NCI-H2081 treated with DMSO at 0.1 percent for 48 hours (cell line): ENCODE results near the gene LIMA1.
"Not testable (repeated sequence)": the region's sequence is repeated elsewhere in the genome, so short reads cannot be mapped to it uniquely, and the experiment has no call there.

Source experiments
- DNase-seq: peaks from one replicate; lab custom pipeline; 2025; lab: John Stamatoyannopoulos, UW

LIMA1 gene

GRCh38 chr12:50285253-50285652, 1.9 kb upstream of the LIMA1 start:
- no peak for DNase-seq

- no peak for DNase-seq
Observed at GRCh38 chr12:50282721-50283228, 545 bp downstream of the LIMA1 start.

DNA sequence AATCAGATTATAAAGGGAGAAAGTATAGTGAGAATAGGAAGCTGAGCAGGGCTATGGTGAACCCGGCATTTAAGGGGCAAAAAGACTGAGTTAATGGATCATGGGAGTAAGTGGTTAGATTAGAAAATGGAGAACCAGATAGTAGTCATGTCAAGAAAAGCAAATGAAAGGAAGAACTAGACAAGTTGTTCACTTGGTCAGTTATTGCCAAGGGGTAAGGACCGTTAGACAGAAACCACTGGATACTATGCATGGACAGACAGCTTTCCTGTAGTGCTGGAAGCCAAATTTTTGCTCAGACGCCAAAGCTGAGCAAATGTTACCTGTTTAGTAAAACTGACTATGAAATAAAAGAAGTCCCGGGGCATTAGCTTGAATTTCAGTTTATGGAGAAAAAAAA, 3.8 kb downstream of the LIMA1 start:
- no peak for DNase-seq

DNA sequence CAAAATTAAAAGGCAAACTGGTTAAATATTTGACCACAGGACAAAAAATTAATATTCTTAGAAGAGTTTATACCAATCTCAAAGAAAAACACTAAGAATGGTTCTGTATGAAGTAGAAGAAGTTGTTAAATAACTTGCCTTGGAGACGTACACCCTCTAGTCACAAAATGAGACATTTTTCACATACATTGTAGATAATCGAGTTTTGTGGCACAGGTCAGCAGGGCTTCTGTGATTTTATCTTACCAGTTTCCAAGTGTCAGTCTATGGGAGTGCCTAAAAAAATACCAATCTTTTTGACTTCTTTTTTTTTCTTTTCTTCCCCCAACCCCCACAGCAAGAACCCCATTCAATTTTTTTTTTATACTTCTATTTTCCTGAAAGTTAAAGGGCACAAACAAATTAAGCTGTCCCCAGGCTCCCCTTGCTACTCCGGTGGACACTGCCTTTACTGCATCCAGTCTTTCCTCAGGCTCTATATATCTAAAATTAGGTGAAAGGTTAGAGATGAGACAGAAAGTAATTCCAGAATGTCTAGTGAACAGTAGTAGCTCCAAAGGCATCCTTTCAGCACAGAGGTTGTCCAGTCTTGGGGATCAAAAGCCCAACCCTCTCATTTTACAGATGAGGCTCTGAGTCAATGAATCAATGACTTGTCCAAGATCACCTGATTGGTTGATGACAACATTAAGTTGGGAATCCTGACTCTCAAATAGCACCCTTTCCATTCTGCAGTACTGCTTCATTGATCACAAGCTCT, 6.2 kb downstream of the LIMA1 start:
- DNase-seq, result no peak

DNA sequence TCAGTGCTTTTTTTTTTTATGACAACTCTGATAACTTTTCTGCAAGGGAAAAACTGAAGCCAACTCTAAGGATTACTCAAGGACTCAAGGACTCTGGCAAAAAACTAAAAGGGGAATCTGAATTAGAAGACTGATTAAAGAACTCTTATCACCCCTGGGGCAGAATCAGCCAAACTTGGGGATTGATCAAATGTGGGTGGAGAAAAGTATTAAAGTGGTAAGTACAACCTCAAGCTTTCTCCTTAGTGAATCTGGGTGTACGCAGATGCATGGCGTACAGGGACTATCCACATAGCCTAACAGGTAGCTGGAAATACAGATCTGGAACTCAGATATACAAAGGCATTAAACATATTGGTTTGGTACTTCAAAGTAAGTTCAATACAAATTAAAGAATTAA, 7.3 kb downstream of the LIMA1 start:
- DNase-seq, result no peak

DNA sequence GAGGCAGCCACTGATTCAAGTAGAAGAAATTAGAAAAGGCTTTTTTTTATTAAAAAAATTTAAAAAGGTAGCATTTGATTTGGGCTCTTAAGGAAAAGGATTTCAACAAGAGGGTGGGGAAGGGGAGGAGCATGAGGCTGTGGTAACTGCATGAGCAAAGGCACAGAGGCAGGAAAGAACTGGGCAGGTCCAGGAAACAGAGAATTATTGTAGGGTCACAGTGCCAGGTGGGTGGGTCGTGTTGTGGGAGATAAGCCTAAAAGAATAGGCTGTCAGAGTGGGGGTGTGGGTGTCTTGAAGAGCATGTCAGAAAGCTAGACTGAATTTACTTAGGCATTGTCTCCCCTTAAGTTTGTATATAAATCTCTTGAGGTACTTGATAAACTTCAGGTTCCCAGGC, 7.8 kb downstream of the LIMA1 start:
- DNase-seq, result no peak

DNA sequence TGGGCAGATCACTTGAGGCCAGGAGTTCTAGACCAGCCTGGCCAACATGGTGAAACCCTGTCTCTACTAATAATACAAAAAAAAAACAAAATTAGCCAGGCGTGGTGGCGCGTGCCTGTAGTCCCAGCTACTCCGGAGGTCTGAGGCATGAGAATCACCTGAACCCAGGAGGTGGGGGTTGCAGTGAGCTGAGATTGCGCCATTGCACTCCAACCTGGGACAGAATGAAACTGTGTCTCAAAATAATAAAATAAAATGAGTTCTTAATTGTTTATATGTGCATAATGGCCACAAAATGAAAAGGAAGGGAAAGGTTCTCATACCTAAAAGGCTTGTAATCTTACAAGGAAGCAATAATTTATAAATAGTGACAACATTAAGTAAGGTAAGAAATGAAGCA, 8.2 kb downstream of the LIMA1 start:
- DNase-seq, result not testable (repeated sequence)

DNA sequence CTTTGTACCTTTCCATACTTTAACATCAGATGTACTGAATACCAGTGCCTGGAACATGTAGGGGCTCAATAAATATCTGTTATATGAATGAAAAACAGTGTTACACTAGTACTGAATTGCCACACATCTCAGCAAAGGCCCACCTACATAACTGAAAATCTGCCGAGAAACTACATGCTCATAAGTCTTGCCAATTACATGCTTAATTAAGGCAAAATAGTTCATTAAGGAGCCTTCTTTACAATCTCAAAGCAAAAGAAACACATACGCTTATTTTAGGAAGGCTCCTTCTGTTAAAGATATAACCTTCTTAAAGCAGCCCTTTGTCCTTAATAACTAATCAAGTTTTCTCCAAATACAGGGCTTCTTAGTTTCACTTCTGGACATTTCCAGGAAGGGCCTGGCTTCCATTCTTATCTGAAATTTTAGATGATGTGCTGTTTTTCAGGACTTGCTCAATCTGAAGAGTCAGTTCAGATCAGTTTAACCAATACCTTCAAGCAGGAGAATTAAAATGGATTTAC, 11.5 kb downstream of the LIMA1 start:
- DNase-seq, result no peak

- DNase-seq, result no peak
Observed at GRCh38 chr12:50268482-50268881, 14.8 kb downstream of the LIMA1 start.

DNA sequence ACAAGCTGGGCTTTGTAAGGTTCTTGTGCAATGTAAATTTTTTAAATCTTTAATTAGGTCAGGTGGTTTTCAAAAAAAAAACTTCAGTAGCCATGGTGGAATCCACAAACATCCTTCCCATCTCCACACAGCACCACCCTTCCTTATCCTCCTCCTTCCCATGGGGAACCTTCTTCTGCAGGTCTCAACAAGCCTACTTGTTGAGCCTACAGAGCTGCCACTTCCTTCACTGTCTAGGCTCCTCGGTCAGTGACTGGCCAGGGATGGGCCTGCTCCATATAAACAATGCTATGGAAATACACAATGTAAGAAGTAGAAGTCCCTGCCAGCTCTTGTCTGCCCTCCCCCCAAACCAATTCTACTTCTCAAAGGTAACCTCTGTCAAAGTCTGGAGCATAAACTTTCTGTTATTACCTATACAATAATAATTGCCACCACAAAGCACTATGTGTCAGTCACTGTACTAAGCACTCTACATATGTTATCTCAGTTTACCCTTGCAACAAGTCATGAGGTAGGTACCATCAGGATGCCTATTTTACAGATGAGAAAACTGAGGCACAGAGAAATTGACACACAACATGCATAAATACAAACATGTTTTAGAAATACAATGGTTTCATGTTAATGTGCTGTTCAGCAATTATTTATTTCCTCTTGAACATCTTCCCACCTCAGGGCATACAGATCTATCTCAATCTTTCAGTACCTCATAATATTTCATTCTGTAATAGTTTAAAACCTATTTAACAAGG, 17.4 kb downstream of the LIMA1 start:
- DNase-seq, result no peak

- DNase-seq, result no peak
Observed at GRCh38 chr12:50263832-50264231, 19.5 kb downstream of the LIMA1 start.

GRCh38 chr12:50261654-50262053, 21.7 kb downstream of the LIMA1 start:
- no peak for DNase-seq

- no peak for DNase-seq
Observed at GRCh38 chr12:50258167-50258551, 25.2 kb downstream of the LIMA1 start.

GRCh38 chr12:50257236-50258166, 25.8 kb downstream of the LIMA1 start:
- no peak for DNase-seq

DNA sequence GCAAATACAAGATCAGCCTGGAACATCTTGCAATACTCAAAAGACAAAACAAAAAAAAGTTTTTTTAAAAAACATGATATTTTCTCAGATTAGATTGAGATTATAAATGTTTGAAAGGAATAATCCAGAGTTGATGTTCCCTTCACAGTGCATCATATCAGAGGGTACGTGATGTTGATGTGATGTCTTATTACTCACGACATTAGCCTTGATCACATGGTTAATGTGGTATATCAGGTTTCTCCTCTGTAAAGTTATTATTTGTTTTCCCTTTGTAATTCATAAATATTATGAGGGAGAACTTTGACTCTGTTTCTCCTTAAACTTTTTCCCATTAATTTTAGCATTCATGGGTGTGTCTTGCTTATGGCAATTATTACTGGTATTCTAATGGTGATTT, 26.6 kb downstream of the LIMA1 start:
- DNase-seq, result no peak

GRCh38 chr12:50252977-50253602, 30.2 kb downstream of the LIMA1 start:
- no peak for DNase-seq

- DNase-seq, result no peak
Observed at GRCh38 chr12:50251619-50252252, 31.6 kb downstream of the LIMA1 start.

DNA sequence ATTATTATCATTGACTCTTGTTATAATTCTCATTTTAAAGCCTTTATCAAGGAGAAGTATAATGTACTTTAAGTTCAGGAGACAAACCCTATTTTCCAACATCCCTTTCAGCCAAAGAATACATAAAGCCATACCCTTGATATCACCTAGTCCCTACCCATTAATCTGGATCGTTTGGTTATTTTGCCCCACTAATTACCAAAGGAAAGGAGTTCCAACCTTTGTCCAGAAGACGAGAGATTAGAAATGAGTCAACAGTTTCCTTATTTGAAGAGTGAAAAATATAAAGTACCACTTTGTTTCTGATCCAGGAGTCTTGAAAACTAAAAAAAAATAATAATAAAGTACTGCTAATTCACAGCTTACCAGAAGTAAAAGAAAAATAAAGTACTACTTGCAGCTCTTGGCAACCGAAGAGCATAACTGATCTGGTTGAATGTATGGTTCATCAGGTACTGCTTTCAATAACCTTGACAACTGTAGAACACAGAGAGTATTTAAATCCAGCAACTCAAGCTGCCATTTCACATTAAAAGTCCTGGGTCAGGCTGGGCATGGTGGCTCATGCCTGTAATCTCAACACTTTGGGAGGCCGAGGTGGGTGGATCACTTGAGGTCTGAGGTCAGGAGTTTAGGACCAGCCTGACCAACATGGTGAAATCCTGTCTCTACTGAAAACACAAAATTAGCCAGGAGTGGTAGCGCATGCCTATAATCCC, 33.7 kb downstream of the LIMA1 start:
- DNase-seq, result no peak

DNA sequence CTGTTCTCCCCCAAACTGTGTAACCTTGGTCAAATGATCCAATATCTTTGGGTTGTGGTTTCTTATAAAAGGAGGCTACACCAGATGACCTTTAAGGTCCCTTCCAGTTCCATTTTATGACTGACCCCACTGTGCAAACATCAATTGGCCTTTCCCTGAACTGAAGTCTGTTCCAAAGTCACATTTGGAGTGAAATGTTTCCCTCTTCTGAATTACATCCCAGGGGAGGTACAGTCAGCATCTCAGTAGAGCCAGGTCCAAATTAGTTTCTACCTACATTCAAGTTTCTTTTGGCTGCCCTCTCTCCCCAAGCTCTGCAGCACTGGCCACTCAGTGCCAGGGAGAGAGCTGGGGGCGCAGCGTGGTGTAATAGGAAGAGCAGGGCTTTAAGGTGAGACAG, 34.4 kb downstream of the LIMA1 start:
- DNase-seq, result no peak

GRCh38 chr12:50248411-50248810, 34.9 kb downstream of the LIMA1 start:
- no peak for DNase-seq
